NCI-H226 (cell line): Measurements from ENCODE around the gene PFKFB3.
"Not testable (repeated sequence)": the region's sequence is repeated elsewhere in the genome, so short reads cannot be mapped to it uniquely, and the experiment has no call there.

Experiments
- DNase-seq: peaks from one replicate; pipeline ENCODE4 v3.0.0-alpha.2; 2015

The PFKFB3 gene

GRCh38 chr10:6179078-6179477 is 23.7 kb upstream of the PFKFB3 start:
- DNase-seq = no peak

- DNase-seq = no peak
These were observed 22.1 kb upstream of the PFKFB3 start for GRCh38 chr10:6180480-6181110.

- DNase-seq = no peak
These were observed 21.5 kb upstream of the PFKFB3 start for GRCh38 chr10:6181249-6181648.

- DNase-seq = no peak
These were observed 20.2 kb upstream of the PFKFB3 start for GRCh38 chr10:6182454-6183098.

- no peak for DNase-seq
These were observed 17.6 kb upstream of the PFKFB3 start for GRCh38 chr10:6185039-6185716.

GRCh38 chr10:6186894-6187256 is 15.9 kb upstream of the PFKFB3 start:
- DNase-seq = no peak

GRCh38 chr10:6187278-6187677 is 15.5 kb upstream of the PFKFB3 start:
- no peak for DNase-seq

- DNase-seq = not testable (repeated sequence)
These were observed 12.7 kb upstream of the PFKFB3 start for GRCh38 chr10:6190033-6190432.

GRCh38 chr10:6191147-6191546 is 11.6 kb upstream of the PFKFB3 start:
- no peak for DNase-seq

GRCh38 chr10:6191569-6191968 is 11.2 kb upstream of the PFKFB3 start:
- no peak for DNase-seq

GRCh38 chr10:6193342-6193741 is 9.4 kb upstream of the PFKFB3 start:
- DNase-seq = not testable (repeated sequence)

GRCh38 chr10:6194311-6194710 is 8.4 kb upstream of the PFKFB3 start:
- no peak for DNase-seq

GRCh38 chr10:6195376-6195775 is 7.4 kb upstream of the PFKFB3 start:
- DNase-seq = no peak

GRCh38 chr10:6195846-6196245 is 6.9 kb upstream of the PFKFB3 start:
- DNase-seq = no peak

GRCh38 chr10:6196524-6196923 is 6.2 kb upstream of the PFKFB3 start:
- not testable (repeated sequence) for DNase-seq

GRCh38 chr10:6197321-6197720 is 5.4 kb upstream of the PFKFB3 start:
- no peak for DNase-seq

- no peak for DNase-seq
These were observed 4.6 kb upstream of the PFKFB3 start for GRCh38 chr10:6198171-6198570.

- no peak for DNase-seq
These were observed 3.5 kb upstream of the PFKFB3 start for GRCh38 chr10:6199131-6199733.

GRCh38 chr10:6200440-6200733 is 2.3 kb upstream of the PFKFB3 start:
- DNase-seq = no peak

GRCh38 chr10:6200734-6201515 is 1.8 kb upstream of the PFKFB3 start:
- no peak for DNase-seq

- DNase-seq = peak; percentile 24
These were observed 1.2 kb upstream of the PFKFB3 start for GRCh38 chr10:6201516-6201975.

- no peak for DNase-seq
These were observed 541 bp upstream of the PFKFB3 start for GRCh38 chr10:6202098-6202683.
